Kidney capillary endothelial cell (primary cell): ENCODE data around the gene TCAP.
A peak's percentile ranks its signal among the peaks of the same experiment; 100 is the strongest.

Experiments
- DNase-seq: peaks from one replicate; pipeline ENCODE4 v3.0.0-alpha.2; 2018; ENCODE audit warnings: low spot score

TCAP gene

GRCh38 chr17:39651923-39652586, 13.1 kb upstream of the TCAP start:
- no peak for DNase-seq

DNA sequence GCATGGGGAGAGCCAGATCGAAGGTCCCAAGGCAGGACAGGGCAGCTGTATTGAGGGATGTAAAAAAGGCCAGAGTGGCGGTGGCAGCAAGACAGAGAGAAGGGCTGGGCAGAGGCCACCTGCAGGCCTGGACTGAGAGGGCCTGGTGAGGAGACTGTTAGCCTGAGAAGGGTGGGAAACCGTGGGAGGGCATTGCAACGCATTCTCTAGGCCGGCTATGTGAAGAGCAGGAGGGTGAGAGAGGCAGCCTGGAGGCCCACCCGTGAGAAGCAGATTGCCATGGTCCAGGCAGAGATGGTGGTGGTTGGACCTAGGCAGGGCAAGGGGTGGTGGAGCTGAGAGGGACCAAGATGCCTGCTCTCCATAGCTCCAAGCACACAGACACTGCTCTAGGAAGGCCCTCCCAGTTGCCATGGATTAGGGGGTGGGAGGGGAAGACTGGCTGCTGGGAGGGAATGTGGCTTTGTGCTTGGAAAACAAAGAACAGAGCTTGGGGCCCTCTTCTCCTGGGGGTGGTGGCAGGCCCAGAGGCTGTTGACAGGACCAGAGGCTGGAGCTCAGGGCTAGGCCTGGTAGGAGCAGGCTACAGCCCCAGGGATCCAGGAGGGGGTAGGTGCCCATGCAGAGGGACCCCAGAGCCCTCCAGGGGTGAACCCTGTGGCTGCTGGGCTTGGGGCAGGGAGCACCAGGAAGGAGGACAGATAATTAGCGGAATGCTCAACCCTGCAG, 12.4 kb upstream of the TCAP start:
- no peak for DNase-seq

DNA sequence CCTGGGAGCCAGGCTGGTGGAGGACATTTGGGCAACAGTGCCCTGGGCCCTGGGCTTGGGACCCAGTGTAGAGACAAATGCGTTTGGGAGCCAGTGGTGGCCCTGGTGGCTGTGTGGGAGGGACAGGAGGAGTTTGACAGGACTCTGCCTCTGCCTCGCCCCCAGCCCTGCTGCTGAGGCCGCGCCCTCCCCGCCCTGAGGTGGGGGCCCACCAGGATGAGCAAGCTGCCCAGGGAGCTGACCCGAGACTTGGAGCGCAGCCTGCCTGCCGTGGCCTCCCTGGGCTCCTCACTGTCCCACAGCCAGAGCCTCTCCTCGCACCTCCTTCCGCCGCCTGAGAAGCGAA, 11.9 kb upstream of the TCAP start:
- DNase-seq: no peak

GRCh38 chr17:39653662-39654331, 11.4 kb upstream of the TCAP start:
- DNase-seq: peak; percentile 57

DNA sequence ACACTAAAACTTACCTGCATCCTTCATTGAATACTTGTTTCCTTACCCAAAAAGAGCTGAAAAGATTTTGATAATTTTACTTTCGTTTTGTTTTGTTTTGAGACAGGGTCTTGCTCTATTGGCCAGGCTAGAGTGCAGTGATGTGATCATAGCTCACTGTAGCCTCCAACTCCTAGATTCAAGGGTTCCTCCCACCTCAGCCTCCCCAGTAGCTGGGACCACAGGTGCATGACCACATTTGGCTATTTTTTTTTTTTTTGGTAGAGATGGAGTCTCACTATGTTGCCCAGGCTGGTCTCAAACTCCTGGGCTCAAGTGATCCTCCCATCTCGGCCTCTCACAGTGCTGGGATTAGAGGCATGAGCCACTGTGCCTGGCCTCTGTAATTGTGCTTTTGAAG, 10.0 kb upstream of the TCAP start:
- no peak for DNase-seq

DNA sequence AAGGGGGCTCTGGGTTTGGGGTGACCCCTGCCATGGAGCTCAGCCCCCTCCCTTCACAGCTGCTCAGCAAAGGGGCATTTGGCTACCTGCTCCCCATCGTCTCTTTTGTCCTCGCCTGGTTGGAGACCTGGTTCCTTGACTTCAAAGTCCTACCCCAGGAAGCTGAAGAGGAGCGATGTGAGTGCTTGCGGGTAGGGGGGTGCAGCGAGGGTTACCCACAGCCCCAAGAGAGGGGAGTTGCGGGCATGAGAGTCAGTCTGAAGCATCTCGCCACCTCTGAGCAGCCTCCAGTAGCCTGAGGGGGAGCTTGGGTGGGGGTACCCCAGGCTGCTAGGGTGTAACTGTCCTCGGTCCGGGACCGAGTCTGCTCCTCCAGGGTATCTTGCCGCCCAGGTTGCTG, 6.8 kb upstream of the TCAP start:
- DNase-seq: no peak

DNA sequence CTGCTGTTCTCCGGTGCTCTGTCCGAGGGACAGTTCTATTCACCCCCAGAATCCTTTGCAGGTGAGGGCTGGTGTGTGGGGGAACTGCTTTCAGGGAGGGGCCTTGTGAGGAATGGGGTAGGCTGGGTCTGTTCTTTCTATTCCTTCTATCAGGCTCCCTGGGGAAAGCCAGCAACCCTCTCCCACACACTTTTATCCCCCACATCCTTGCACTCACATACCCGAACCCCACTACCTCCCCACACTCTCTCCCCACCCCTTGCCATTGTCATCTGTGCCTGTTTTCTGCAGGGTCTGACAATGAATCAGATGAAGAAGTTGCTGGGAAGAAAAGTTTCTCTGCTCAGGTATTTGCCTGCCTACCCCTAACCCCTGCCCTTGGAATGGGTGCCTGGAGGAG, 6.4 kb upstream of the TCAP start:
- DNase-seq: no peak

GRCh38 chr17:39659279-39660010, 5.7 kb upstream of the TCAP start:
- no peak for DNase-seq

DNA sequence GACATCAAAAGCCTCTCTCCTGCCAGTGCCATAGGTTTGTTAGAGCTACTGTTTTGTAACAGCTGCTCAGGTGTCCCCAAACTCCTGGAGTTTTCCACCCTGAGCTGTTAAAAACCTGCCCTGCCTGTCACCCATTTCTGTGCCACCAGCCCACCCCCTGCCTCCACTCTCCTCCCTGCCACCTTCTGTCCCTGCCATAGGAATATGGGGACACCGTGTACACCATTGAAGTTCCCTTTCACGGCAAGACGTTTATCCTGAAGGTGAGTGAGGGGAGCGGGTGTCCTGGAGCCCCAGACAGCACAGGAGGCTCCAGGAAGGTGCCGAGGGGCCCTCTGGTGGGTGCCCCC, 5.2 kb upstream of the TCAP start:
- DNase-seq: no peak

GRCh38 chr17:39660397-39661385, 4.5 kb upstream of the TCAP start:
- no peak for DNase-seq

DNA sequence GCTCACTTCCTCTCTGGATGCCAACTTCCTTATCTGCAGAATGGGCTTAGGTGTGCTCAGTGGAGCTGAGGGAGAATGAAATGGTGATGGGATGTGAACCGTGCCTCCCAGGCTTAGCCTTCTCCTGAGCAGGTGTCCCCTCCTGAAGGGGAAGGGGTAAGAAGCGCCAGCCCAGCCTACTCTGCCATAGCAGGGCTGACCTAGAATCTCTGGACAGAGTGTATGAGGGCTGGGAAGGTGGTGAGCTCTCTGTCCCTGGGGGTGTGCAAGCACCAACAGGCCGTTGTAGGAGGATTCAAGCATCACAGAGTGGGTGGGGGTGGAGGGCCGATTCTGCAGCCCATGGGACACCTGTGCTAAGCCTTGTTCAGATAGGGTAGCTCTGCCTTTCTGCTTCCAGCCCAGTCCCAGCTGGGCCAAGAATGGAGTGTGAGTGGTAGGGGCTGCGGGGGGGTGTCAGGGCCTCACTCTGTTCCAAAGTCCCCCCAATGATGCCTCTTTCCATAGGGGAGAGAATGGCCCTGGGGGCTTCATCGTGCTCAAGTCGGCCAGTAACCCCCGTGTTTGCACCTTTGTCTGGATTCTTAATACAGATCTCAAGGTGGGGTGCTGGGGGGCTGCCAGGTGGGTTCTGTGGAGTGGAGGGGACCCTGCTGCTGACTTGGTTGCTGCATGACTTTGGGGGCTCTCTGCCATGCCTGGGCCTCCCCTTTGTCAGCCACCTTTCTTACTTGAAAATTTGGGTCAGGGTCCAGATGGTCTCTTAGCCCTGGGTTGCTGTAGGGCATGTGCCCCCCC, 3.2 kb upstream of the TCAP start:
- DNase-seq: no peak

GRCh38 chr17:39662551-39663339, 2.4 kb upstream of the TCAP start:
- no peak for DNase-seq

GRCh38 chr17:39663340-39663687, 1.8 kb upstream of the TCAP start:
- no peak for DNase-seq

- no peak for DNase-seq
Observed at GRCh38 chr17:39663688-39664580, 1.2 kb upstream of the TCAP start.

DNA sequence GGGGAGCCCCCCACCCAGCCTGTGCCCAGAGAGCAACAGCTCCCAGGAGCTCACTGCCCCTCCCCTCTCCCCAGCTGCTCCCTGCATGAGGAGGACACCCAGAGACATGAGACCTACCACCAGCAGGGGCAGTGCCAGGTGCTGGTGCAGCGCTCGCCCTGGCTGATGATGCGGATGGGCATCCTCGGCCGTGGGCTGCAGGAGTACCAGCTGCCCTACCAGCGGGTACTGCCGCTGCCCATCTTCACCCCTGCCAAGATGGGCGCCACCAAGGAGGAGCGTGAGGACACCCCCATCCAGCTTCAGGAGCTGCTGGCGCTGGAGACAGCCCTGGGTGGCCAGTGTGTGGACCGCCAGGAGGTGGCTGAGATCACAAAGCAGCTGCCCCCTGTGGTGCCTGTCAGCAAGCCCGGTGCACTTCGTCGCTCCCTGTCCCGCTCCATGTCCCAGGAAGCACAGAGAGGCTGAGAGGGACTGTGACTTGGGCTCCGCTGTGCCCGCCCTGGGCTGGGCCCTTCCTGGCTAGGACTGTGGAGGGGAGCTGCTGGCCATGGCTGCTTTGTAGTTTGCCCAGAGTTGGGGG, 584 bp downstream of the TCAP start:
- no peak for DNase-seq

- DNase-seq: no peak
Observed at GRCh38 chr17:39666231-39666600, 1.1 kb downstream of the TCAP start.

DNA sequence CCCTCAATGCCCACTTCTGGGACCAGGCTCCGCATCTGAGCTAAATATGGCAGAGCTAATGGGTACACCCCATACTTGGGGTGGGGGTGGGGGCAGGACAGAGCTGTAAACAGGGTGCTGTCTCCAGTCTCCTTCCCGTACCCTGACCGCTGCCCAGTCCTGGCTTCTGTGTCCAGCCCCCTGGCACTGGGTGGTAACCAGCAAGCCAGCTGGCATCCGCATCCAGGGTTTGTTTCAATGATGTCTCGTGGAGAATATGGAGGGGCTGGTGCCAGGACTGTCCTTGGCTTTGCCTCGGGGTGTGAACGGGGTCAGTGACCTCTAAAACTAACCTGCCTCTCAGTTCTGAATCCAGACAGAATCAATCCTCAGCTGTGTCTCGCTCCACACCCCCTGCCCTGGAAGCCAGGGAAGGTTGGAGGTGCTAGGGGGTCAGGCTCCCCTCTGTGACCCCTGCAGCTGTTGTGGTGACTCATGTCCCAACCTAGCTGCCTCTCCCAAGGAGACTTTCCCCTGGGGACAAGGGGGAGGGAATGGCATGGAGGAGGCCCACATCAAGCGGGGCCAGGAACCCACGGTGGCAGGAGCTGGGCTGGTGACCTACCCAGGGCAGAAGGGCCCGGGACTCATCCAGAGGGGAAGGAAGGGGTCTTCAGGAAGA, 1.6 kb downstream of the TCAP start:
- DNase-seq: no peak

DNA sequence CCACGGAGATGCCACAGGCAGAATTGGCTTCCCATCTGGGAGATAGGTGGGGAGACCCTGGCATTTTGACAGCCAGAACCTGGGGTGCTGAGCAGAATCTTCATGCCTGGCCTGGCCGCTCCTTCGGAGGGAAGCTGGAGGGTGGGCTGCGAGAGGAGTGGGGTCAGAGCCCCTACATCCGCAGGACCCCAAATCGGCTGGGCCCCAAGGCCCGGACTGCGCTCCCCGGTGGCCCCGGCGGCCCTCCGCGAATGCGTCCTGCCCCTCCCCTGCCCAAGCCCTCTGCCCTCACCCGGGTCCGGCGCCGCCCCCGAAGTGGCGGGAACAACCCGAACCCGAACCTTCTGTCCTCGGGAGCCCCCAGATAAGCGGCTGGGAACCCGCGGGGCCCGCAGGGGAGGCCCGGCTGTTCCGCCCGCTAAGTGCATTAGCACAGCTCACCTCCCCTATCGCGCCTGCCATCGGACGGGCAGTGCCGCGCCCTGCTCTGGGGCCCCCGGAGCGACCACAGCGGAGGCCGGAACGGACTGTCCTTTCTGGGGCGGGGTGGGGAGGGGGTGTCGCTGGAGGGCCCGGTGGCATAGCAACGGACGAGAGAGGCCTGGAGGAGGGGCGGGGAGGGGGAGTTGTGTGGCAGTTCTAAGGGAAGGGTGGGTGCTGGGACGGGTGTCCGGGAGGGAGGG, 2.3 kb downstream of the TCAP start:
- DNase-seq: no peak
